ENCODE measurements around the gene SERTAD2.

Gene SERTAD2

GRCh38 chr2:64623242-64623850 lies 30.4 kb downstream of the SERTAD2 start:
- Histone ChIP-seq H3K27ac (no peak overlapping the region), H3K4me3 (no peak overlapping the region)
- peak; percentile 40 for DNase-seq (ENCODE audit: low spot score)
- TF ChIP-seq, protein P1, sequence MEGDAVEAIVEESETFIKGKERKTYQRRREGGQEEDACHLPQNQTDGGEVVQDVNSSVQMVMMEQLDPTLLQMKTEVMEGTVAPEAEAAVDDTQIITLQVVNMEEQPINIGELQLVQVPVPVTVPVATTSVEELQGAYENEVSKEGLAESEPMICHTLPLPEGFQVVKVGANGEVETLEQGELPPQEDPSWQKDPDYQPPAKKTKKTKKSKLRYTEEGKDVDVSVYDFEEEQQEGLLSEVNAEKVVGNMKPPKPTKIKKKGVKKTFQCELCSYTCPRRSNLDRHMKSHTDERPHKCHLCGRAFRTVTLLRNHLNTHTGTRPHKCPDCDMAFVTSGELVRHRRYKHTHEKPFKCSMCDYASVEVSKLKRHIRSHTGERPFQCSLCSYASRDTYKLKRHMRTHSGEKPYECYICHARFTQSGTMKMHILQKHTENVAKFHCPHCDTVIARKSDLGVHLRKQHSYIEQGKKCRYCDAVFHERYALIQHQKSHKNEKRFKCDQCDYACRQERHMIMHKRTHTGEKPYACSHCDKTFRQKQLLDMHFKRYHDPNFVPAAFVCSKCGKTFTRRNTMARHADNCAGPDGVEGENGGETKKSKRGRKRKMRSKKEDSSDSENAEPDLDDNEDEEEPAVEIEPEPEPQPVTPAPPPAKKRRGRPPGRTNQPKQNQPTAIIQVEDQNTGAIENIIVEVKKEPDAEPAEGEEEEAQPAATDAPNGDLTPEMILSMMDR (IDR thresholded peaks at IDR 0.05): no peak

DNA sequence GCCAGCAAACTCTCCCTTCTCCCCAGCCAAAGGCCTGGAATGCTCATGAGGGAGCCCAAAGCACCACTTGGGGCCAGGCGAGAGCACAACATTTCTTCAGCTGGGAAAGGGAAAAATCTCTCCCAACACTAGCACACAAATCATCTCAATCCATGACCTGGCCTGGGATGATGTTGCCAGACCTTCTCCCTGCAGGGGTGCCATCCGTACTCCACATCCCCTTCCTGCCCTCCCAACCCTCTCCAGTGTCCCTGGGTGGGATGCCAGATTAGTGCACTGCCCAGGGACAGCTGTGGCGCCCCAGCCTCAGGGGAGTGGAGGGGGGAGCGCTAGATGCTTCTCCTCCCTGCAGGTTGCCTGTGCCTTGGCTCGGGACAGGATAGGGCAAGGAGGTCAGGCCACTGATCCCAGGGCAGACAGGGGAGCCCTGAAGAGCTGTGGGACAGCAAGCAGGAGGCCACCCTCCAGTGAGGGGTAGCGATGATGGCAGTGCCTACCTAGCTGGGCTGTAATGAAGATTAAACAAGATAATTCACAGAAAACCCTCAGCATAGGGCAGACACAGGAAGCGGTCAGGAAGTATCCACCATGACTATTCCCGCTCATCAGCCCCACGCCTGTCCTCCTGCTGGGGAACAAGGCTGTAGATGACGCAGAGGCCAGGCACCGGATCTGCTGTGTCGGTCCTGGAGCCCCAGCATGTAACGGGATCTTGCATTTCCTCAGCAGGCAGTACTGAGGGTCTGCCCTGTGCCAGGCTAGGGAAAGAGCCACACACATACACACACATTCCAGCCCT lies 31.1 kb downstream of the SERTAD2 start:
- H3K27ac ChIP-seq: no peak overlapping the region
- no peak overlapping the region for H3K4me3 ChIP-seq
- DNase-seq (ENCODE audit: low spot score): peak; percentile 56
- TF ChIP-seq, protein P1 (IDR thresholded peaks at IDR 0.05): no peak

- H3K27ac ChIP-seq: no peak overlapping the region
- TF ChIP-seq, protein P1 (IDR thresholded peaks at IDR 0.05): no peak
- no peak overlapping the region for H3K4me3 ChIP-seq
- no peak for DNase-seq (ENCODE audit: low spot score)
Measured at GRCh38 chr2:64620661-64621060, 33.1 kb downstream of the SERTAD2 start.

GRCh38 chr2:64617631-64618151 lies 36.0 kb downstream of the SERTAD2 start:
- H3K4me3 ChIP-seq: no peak overlapping the region
- H3K27ac ChIP-seq: no peak overlapping the region
- TF ChIP-seq, protein P1 (IDR thresholded peaks at IDR 0.05): no peak
- no peak for DNase-seq (ENCODE audit: low spot score)

DNA sequence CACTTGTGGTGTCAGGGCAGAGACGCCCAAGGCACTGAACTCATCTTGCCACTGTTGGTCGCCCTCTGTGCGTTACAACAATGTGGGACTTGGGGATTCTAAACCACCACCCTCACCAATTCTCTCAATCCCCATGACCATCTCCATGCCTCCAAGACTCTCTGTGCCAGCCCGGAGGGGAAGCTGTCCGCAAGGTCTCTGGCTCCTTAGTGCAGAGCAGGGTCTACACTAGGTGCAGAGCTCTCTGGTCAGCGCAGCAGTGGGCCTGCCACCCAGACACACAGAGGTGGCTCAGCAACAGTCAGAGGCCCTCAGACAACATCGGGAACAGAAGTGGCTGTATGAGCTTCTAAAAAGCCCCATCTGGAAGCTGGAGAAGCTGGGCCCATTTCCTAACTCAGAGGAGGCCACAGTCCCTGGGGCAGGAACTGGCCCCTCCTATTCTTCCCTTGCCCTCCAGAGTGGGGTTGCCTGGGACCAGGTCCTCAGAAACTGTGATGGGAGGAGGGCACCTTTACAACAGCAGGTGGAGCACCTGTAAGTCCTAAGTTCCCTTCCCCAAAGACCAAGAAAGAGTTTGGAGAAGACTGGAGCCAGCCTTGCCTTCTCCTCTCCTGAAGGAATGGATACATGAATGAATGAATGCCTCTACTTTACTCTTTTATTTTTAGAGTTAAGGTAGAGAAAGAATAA lies 37.7 kb downstream of the SERTAD2 start:
- peak; percentile 28 for DNase-seq (ENCODE audit: low spot score)
- Histone ChIP-seq H3K27ac (no peak overlapping the region), H3K4me3 (no peak overlapping the region)
- TF ChIP-seq, protein P1 (IDR thresholded peaks at IDR 0.05): no peak

DNA sequence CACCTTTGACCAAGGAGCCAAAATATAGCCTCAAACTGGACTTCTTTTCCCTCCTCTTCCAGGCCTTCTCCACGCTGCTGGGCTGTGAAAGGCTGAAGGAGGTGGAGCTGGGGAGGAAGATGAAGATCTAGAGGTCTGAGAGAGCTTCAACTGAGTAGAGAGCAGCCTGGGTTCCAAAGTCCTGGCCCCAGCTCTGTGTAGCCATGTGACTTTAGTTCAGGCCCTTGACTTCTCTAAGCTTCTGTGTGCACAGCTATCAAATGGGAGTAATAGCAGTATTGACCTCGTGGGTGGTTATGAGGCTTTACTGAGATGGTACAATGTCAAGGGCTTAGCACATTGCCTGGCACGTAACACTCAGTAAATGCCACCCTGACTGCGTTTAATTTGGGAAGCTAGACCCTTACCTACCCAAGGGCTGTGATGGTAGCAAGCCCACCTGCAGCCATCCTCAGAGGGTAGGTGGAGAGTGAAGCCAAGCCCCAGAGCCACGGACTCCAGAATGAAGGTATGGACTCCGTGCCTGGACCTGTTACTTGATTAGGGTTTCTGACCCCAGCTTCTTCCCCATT lies 38.4 kb downstream of the SERTAD2 start:
- no peak overlapping the region for H3K4me3 ChIP-seq
- no peak overlapping the region for H3K27ac ChIP-seq
- DNase-seq (ENCODE audit: low spot score): peak; percentile 40
- TF ChIP-seq, protein P1 (IDR thresholded peaks at IDR 0.05): no peak

Measured in coronary artery (tissue), 2 donors.